Measurements from ENCODE around the gene PIGS.

The PIGS gene

DNA sequence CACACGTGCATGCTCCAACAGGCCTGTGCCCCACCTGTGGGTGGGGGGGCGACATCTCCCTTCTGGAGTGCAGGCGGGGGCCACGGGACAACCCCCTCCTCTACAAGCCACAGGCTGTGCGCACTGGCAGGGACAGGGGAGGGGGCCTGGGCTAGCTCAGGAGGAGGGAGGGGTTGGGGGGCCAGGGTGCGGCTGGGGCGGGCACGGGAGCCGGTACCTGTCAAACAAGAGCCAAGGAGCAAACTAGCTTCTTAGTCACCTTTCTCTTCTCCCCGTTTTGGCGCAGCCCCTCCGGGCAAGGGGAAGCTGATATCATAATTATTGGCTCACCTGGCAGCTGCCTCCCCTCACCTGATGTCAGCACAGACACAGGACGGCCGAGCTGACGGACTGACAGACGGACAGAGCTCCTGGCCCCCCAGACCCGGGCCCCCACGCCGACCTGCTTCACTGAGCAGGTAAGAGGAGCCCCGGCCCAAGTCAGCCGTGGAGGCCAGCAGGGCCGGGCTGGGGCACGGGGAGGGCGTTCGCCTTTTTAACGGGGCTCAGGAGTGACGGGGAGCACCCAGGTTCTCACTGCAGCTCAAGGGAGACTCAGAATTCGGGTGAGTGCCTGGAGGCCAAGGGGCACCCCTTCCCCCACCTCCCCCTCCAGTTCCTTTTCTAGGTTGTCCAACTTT lies 65.2 kb downstream of the PIGS start, which contains the start of gene FOXN1:
Gene FOXN1 (plus strand): TSS at position 363 of the 680 bp plus-strand sequence. CDS start 17,622 bp downstream, outside the sequence.
- DNase-seq (ENCODE audit: low read depth in 1 of 2, low spot score in 1 of 2) = no peak

DNA sequence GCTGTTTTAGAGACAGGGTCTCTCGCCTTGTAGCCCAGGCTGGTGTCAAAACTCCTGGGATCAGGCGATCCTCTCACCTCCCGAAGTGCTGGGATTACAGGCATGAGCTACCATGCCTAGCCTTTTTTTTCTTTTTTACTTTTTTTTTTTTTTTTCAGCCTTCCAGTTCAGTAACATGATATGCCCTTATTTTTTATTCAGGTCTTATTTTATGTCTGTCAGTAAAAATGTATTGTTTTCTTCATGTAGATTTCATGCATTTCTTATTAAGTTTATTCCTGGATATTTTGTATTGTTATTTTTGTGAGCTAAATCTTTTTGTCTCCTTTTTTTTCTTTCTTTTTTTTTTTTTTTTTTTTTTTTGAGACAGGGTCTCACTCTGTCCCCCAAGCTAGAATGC lies 67.9 kb downstream of the PIGS start:
- TF ChIP-seq SPI1 (IDR thresholded peaks at IDR 0.05; ENCODE audit: borderline replicate concordance, low read depth) = no peak
- TF ChIP-seq GABPA (IDR thresholded peaks at IDR 0.05; ENCODE audit: low read depth) = no peak
- TF ChIP-seq, protein P1, sequence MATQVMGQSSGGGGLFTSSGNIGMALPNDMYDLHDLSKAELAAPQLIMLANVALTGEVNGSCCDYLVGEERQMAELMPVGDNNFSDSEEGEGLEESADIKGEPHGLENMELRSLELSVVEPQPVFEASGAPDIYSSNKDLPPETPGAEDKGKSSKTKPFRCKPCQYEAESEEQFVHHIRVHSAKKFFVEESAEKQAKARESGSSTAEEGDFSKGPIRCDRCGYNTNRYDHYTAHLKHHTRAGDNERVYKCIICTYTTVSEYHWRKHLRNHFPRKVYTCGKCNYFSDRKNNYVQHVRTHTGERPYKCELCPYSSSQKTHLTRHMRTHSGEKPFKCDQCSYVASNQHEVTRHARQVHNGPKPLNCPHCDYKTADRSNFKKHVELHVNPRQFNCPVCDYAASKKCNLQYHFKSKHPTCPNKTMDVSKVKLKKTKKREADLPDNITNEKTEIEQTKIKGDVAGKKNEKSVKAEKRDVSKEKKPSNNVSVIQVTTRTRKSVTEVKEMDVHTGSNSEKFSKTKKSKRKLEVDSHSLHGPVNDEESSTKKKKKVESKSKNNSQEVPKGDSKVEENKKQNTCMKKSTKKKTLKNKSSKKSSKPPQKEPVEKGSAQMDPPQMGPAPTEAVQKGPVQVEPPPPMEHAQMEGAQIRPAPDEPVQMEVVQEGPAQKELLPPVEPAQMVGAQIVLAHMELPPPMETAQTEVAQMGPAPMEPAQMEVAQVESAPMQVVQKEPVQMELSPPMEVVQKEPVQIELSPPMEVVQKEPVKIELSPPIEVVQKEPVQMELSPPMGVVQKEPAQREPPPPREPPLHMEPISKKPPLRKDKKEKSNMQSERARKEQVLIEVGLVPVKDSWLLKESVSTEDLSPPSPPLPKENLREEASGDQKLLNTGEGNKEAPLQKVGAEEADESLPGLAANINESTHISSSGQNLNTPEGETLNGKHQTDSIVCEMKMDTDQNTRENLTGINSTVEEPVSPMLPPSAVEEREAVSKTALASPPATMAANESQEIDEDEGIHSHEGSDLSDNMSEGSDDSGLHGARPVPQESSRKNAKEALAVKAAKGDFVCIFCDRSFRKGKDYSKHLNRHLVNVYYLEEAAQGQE (IDR thresholded peaks at IDR 0.05; ENCODE audit: insufficient replicate concordance, low read depth) = no peak
- no peak for TF ChIP-seq POLR2AphosphoS5 (IDR thresholded peaks at IDR 0.05; ENCODE audit: low read depth)
- TF ChIP-seq, protein P2, sequence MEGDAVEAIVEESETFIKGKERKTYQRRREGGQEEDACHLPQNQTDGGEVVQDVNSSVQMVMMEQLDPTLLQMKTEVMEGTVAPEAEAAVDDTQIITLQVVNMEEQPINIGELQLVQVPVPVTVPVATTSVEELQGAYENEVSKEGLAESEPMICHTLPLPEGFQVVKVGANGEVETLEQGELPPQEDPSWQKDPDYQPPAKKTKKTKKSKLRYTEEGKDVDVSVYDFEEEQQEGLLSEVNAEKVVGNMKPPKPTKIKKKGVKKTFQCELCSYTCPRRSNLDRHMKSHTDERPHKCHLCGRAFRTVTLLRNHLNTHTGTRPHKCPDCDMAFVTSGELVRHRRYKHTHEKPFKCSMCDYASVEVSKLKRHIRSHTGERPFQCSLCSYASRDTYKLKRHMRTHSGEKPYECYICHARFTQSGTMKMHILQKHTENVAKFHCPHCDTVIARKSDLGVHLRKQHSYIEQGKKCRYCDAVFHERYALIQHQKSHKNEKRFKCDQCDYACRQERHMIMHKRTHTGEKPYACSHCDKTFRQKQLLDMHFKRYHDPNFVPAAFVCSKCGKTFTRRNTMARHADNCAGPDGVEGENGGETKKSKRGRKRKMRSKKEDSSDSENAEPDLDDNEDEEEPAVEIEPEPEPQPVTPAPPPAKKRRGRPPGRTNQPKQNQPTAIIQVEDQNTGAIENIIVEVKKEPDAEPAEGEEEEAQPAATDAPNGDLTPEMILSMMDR (IDR thresholded peaks at IDR 0.05; ENCODE audit: insufficient read depth, low read length) = no peak
- DNase-seq (ENCODE audit: low read depth in 1 of 2, low spot score in 1 of 2) = no peak
- no peak overlapping the region for H3K4me3 ChIP-seq (replicated peaks; ENCODE audit: insufficient read depth, low read length)
- no peak overlapping the region for H3K27ac ChIP-seq (replicated peaks)
- peaks cover 5% of the 10 kb centered on the region for H3K27me3 ChIP-seq (ENCODE audit: insufficient read depth, poor library complexity, severe bottlenecking)

More for the DNA sequence above, 65.2 kb downstream of the PIGS start, which contains the start of gene FOXN1:
- TF ChIP-seq GABPA (IDR thresholded peaks at IDR 0.05; ENCODE audit: low read depth) (no peak), SPI1 (IDR thresholded peaks at IDR 0.05; ENCODE audit: borderline replicate concordance, low read depth) (no peak), POLR2AphosphoS5 (IDR thresholded peaks at IDR 0.05; ENCODE audit: low read depth) (no peak)
- TF ChIP-seq, protein P2 (IDR thresholded peaks at IDR 0.05; ENCODE audit: insufficient read depth, low read length) = no peak
- TF ChIP-seq, protein P1 (IDR thresholded peaks at IDR 0.05; ENCODE audit: insufficient replicate concordance, low read depth) = no peak
- no peak within 1 kb of the TSS for H3K4me3 ChIP-seq (replicated peaks; ENCODE audit: insufficient read depth, low read length)
- H3K27ac ChIP-seq (replicated peaks) = no peak within 1 kb of the TSS
- H3K27me3 ChIP-seq (ENCODE audit: insufficient read depth, poor library complexity, severe bottlenecking) = peaks cover 5% of the 10 kb centered on the region
